WTC11 (cell line): Measurements from ENCODE around the gene DPYSL3. TPM values are rescaled to one million over a fixed set of nuclear protein-coding genes. Genes with fewer than 3 reads are reported as not detected.

Experiments
- ATAC-seq: fragments of 200-7000 bp; cut with Tn5 transposase; 2 replicates; pipeline ENCODE4 v1.10.0; 2021; ENCODE audit warnings: mild to moderate bottlenecking, moderate library complexity
- CTCF ChIA-PET: fragments of 300-600 bp; sonication (Branson Sonifier 250); formaldehyde crosslinking; loops from one replicate; lab custom pipeline; 2021; ENCODE audit warnings: antibody characterized with exemption; lab: Charles Lee
- POLR2A ChIA-PET: fragments of 350-600 bp; sonication (Branson Sonifier 250); formaldehyde crosslinking; loops from one replicate; lab custom pipeline; 2021; ENCODE audit warnings: antibody characterized with exemption; lab: Charles Lee
- DNase-seq: peaks from one replicate; pipeline ENCODE4 v3.0.0; 2021; ENCODE audit warnings: low spot score
- H3K27ac Mint-ChIP-seq: 2 replicates; pipeline ENCODE4 v1.8.0; 2021; ENCODE audit warnings: mixed read lengths
- H3K27me3 Mint-ChIP-seq: 2 replicates; pipeline ENCODE4 v1.8.0; 2021; ENCODE audit warnings: low read depth, mild to moderate bottlenecking, moderate library complexity, mixed read lengths
- H3K36me3 Mint-ChIP-seq: 2 replicates; pipeline ENCODE4 v1.8.0; 2021; ENCODE audit warnings: mixed read lengths
- H3K4me1 Mint-ChIP-seq: 2 replicates; pipeline ENCODE4 v1.8.0; 2022; ENCODE audit warnings: mixed read lengths
- H3K4me3 Mint-ChIP-seq: 2 replicates; pipeline ENCODE4 v1.8.0; 2021; ENCODE audit warnings: mild to moderate bottlenecking, moderate library complexity, mixed read lengths
- H3K9me3 Mint-ChIP-seq: 2 replicates; pipeline ENCODE4 v1.8.0; 2021; ENCODE audit warnings: mixed read lengths
- ATF1 ChIP-seq: sonication (generic); formaldehyde crosslinking; IDR thresholded peaks from 2 replicates; pipeline ENCODE4 v1.8.1; 2023; ENCODE audit warnings: mild to moderate bottlenecking, moderate library complexity, missing genetic modification reagents
- CREM ChIP-seq: sonication (generic); formaldehyde crosslinking; IDR thresholded peaks from 2 replicates; pipeline ENCODE4 v1.8.1; 2022; ENCODE audit warnings: mild to moderate bottlenecking, missing genetic modification reagents, moderate library complexity
- ETV6 ChIP-seq: sonication (generic); formaldehyde crosslinking; IDR thresholded peaks from 2 replicates; pipeline ENCODE4 v1.8.1; 2022; ENCODE audit warnings: mild to moderate bottlenecking, missing genetic modification reagents
- FOXK1 ChIP-seq: sonication (generic); formaldehyde crosslinking; IDR thresholded peaks from 2 replicates; pipeline ENCODE4 v1.8.0; 2022; ENCODE audit warnings: mild to moderate bottlenecking, moderate library complexity, missing genetic modification reagents
- FOXP4 ChIP-seq: sonication (generic); formaldehyde crosslinking; IDR thresholded peaks from 2 replicates; pipeline ENCODE4 v1.8.0; 2022; ENCODE audit warnings: mild to moderate bottlenecking, missing genetic modification reagents
- GTF2I ChIP-seq: fragments of 250-450 bp; sonication (Bioruptor Pico); conservative IDR thresholded peaks from 2 replicates; pipeline ENCODE4 v1.4.0; 2021; ENCODE audit warnings: mild to moderate bottlenecking
- HMGA2 ChIP-seq: fragments of 250-450 bp; sonication (Bioruptor Pico); IDR thresholded peaks from 2 replicates; pipeline ENCODE4 v1.4.0; 2021; ENCODE audit warnings: mild to moderate bottlenecking, moderate library complexity
- IRF2 ChIP-seq: sonication (generic); formaldehyde crosslinking; IDR thresholded peaks from 2 replicates; pipeline ENCODE4 v1.8.0; 2022; ENCODE audit warnings: low read depth, missing genetic modification reagents, borderline replicate concordance
- MLX ChIP-seq: sonication (generic); formaldehyde crosslinking; IDR thresholded peaks from 2 replicates; pipeline ENCODE4 v1.8.1; 2023; ENCODE audit warnings: mild to moderate bottlenecking, missing genetic modification reagents, moderate library complexity
- MXD4 ChIP-seq: fragments of 250-450 bp; sonication (Bioruptor Pico); IDR thresholded peaks from 2 replicates; pipeline ENCODE4 v1.8.0; 2021; ENCODE audit warnings: mild to moderate bottlenecking, moderate library complexity, borderline replicate concordance
- NFATC4 ChIP-seq: fragments of 250-450 bp; sonication (Bioruptor Pico); IDR thresholded peaks from 2 replicates; pipeline ENCODE4 v1.9.0; 2021; ENCODE audit warnings: mild to moderate bottlenecking
- NFE2L1 ChIP-seq: sonication (generic); formaldehyde crosslinking; IDR thresholded peaks from 2 replicates; pipeline ENCODE4 v1.8.1; 2023; ENCODE audit warnings: missing genetic modification reagents
- NR1H2 ChIP-seq: sonication (generic); formaldehyde crosslinking; IDR thresholded peaks from 2 replicates; pipeline ENCODE4 v1.9.0; 2021; ENCODE audit warnings: mild to moderate bottlenecking, moderate library complexity, missing genetic modification reagents
- PRRX2 ChIP-seq: fragments of 250-450 bp; sonication (Bioruptor Pico); IDR thresholded peaks from 2 replicates; pipeline ENCODE4 v1.8.0; 2021; ENCODE audit warnings: mild to moderate bottlenecking
- SMAD3 ChIP-seq: sonication (generic); formaldehyde crosslinking; IDR thresholded peaks from 2 replicates; pipeline ENCODE4 v1.8.0; 2022; ENCODE audit warnings: missing genetic modification reagents, mild to moderate bottlenecking, borderline replicate concordance
- TEAD1 ChIP-seq: sonication (generic); formaldehyde crosslinking; IDR thresholded peaks from 2 replicates; pipeline ENCODE4 v1.8.0; 2022; ENCODE audit warnings: mild to moderate bottlenecking, missing genetic modification reagents
- TEAD4 ChIP-seq: sonication (generic); formaldehyde crosslinking; IDR thresholded peaks from 2 replicates; pipeline ENCODE4 v1.8.0; 2022; ENCODE audit warnings: mild to moderate bottlenecking, missing genetic modification reagents
- TP53 ChIP-seq: sonication (generic); formaldehyde crosslinking; IDR thresholded peaks from 2 replicates; pipeline ENCODE4 v1.8.1; 2023; ENCODE audit warnings: mild to moderate bottlenecking, missing genetic modification reagents
- ZBTB43 ChIP-seq: sonication (generic); formaldehyde crosslinking; IDR thresholded peaks from 2 replicates; pipeline ENCODE4 v1.8.1; 2023; ENCODE audit warnings: mild to moderate bottlenecking, missing genetic modification reagents
- ZNF121 ChIP-seq: sonication (generic); formaldehyde crosslinking; IDR thresholded peaks from 2 replicates; pipeline ENCODE4 v1.8.0; 2023; ENCODE audit warnings: missing genetic modification reagents
- ZNF317 ChIP-seq: sonication (generic); formaldehyde crosslinking; IDR thresholded peaks from 2 replicates; pipeline ENCODE4 v1.8.1; 2023; ENCODE audit warnings: low read depth, mild to moderate bottlenecking, moderate library complexity, missing genetic modification reagents, borderline replicate concordance
- ZNF396 ChIP-seq: fragments of 250-450 bp; sonication (Bioruptor Pico); IDR thresholded peaks from 2 replicates; pipeline ENCODE4 v1.8.0; 2021; ENCODE audit warnings: mild to moderate bottlenecking, moderate library complexity, borderline replicate concordance
- ZNF423 ChIP-seq: fragments of 250-450 bp; sonication (Bioruptor Pico); IDR thresholded peaks from 2 replicates; pipeline ENCODE4 v2.1.2; 2022; ENCODE audit warnings: mild to moderate bottlenecking, moderate library complexity
- ZNF671 ChIP-seq: fragments of 250-450 bp; sonication (Bioruptor Pico); IDR thresholded peaks from 2 replicates; pipeline ENCODE4 v1.8.0; 2021; ENCODE audit warnings: mild to moderate bottlenecking
- total RNA-seq: library from RNA; stranded (reverse); gene quantifications from 3 replicates; pipeline ENCODE4 v1.2.3, GENCODE V29; 2021
- TF ChIP-seq, protein P1 (sequence below): sonication (generic); formaldehyde crosslinking; IDR thresholded peaks from 2 replicates; pipeline ENCODE4 v1.8.0; 2023; ENCODE audit warnings: missing genetic modification reagents
- TF ChIP-seq, protein P2 (sequence below): fragments of 250-450 bp; sonication (Bioruptor Pico); conservative IDR thresholded peaks from 2 replicates; pipeline ENCODE4 v1.9.0; 2021; ENCODE audit warnings: mild to moderate bottlenecking
- TF ChIP-seq, protein P3 (sequence below): sonication (generic); formaldehyde crosslinking; IDR thresholded peaks from 2 replicates; pipeline ENCODE4 v1.8.1; 2022; ENCODE audit warnings: low read depth, mild to moderate bottlenecking, moderate library complexity, missing genetic modification reagents, borderline replicate concordance

The DPYSL3 gene
- total RNA-seq, 1 experiment from 2014 or later, result 358 TPM

DNA sequence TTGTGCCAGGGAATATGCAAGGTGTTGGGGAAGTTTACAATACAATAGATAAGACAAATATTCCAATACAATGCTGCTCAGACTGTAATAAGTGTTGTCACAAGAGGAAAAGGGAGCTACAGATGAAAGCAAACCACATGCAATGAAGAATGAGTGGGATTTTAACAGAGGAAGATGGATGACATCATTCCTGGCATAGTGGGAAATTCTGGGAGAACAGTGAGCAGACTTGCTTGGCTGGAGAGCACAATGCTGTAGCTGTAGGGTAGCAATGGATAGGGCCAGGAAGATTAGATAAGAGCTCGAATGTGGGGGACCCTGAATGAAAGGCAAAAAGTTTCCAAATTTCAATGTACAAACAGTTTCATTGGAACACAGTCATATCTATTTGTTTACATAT, 9.5 kb upstream of the DPYSL3 start:
- H3K4me1 Mint-ChIP-seq, result peaks cover 43% of the 10 kb centered on the region
- peak; percentile 32; the same call in 1 of the 2 replicates for ATAC-seq
- CTCF ChIA-PET, result interaction anchor here (0.5 to 1.0 kb wide), 4 partner anchors 11 to 820 kb away, joined by 3 to 5 read pairs (median 4); no protein-coding TSS in a partner anchor

GRCh38 chr5:147517383-147517782, 7.5 kb upstream of the DPYSL3 start:
- DNase-seq (no peak), ATAC-seq (no peak)
- ChIA-PET CTCF (interaction anchor here (0.7 kb wide), 1 partner anchor 42 kb away, joined by 3 read pairs; no protein-coding TSS in a partner anchor), POLR2A (no interaction called here)
- Mint-ChIP-seq H3K36me3 (no peaks in the 10 kb centered on the region), H3K27me3 (no peaks in the 10 kb centered on the region), H3K27ac (no peak overlapping the region), H3K4me1 (peaks cover 32% of the 10 kb centered on the region), H3K9me3 (no peaks in the 10 kb centered on the region), H3K4me3 (no peak overlapping the region)
- TF ChIP-seq, protein P1, sequence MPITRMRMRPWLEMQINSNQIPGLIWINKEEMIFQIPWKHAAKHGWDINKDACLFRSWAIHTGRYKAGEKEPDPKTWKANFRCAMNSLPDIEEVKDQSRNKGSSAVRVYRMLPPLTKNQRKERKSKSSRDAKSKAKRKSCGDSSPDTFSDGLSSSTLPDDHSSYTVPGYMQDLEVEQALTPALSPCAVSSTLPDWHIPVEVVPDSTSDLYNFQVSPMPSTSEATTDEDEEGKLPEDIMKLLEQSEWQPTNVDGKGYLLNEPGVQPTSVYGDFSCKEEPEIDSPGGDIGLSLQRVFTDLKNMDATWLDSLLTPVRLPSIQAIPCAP (CRISPR knock-in tag), result no peak
- TF ChIP-seq ZNF121 (CRISPR knock-in tag) (no peak), MLX (CRISPR knock-in tag) (no peak), NR1H2 (CRISPR knock-in tag) (no peak), ZNF671 (CRISPR knock-in tag) (no peak), ATF1 (no peak), ZNF317 (CRISPR knock-in tag) (no peak), ZBTB43 (CRISPR knock-in tag) (no peak), NFATC4 (CRISPR knock-in tag) (no peak), GTF2I (CRISPR knock-in tag) (no peak), TEAD4 (CRISPR knock-in tag) (no peak)
- TF ChIP-seq, protein P2, sequence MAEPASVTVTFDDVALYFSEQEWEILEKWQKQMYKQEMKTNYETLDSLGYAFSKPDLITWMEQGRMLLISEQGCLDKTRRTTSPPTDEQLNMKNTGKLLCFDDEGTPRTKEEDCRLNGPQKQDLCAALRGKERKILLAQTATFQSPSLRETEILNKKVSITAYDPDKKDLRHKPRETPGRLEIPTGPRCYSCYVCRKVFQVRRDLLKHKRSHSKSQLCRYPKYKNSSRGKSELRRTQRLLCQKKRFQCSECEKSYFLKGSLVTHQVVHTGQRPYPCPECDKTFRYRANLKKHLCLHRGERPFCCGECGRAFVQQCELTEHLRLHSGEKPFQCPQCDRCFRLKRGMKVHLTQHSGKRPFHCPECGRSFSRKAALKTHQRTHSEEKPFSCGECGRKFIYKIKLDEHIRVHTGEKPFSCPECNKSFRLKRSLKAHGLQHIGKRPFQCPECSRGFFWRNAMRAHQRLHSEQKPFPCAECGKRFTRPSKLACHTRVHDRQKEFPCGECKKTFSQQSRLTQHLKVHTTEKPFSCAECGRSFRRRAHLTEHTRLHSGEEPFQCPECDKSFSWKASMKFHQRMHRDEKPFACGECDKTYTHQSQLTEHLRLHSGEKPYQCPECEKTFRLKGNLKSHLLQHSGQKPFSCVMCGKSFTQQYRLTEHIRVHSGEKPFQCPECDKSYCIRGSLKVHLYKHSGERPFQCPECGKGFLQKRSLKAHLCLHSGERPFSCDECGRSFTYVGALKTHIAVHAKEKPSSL (CRISPR knock-in tag), result no peak

More for the DNA sequence above, 9.5 kb upstream of the DPYSL3 start:
- Mint-ChIP-seq H3K4me3 (no peak overlapping the region), H3K36me3 (no peaks in the 10 kb centered on the region), H3K9me3 (no peaks in the 10 kb centered on the region), H3K27me3 (no peaks in the 10 kb centered on the region), H3K27ac (peak overlapping the region; percentile 69)
- DNase-seq, result no peak
- TF ChIP-seq ZNF423 (CRISPR knock-in tag) (no peak), FOXK1 (CRISPR knock-in tag) (no peak), SMAD3 (no peak), TP53 (CRISPR knock-in tag) (no peak), CREM (CRISPR knock-in tag) (no peak), HMGA2 (CRISPR knock-in tag) (no peak), MXD4 (no peak), NFE2L1 (CRISPR knock-in tag) (no peak), FOXP4 (CRISPR knock-in tag) (no peak), ZNF396 (CRISPR knock-in tag) (no peak), TEAD1 (CRISPR knock-in tag) (no peak), PRRX2 (CRISPR knock-in tag) (no peak), IRF2 (CRISPR knock-in tag) (no peak), ETV6 (CRISPR knock-in tag) (no peak)
- TF ChIP-seq, protein P2 (CRISPR knock-in tag), result no peak
- TF ChIP-seq, protein P3, sequence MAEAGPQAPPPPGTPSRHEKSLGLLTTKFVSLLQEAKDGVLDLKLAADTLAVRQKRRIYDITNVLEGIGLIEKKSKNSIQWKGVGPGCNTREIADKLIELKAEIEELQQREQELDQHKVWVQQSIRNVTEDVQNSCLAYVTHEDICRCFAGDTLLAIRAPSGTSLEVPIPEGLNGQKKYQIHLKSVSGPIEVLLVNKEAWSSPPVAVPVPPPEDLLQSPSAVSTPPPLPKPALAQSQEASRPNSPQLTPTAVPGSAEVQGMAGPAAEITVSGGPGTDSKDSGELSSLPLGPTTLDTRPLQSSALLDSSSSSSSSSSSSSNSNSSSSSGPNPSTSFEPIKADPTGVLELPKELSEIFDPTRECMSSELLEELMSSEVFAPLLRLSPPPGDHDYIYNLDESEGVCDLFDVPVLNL (CRISPR knock-in tag), result no peak
- POLR2A ChIA-PET, result no interaction called here
